Neural progenitor cell (in vitro differentiated cells): ENCODE results near the gene GRIK2.

ENCODE experiments used
- CTCF ChIP-seq: fragments of 200-600 bp; sonication (generic); IDR thresholded peaks from 2 replicates; pipeline ENCODE4 v1.5.1; 2017; ENCODE audit warnings: antibody characterized with exemption, mild to moderate bottlenecking
- EZH2 ChIP-seq: fragments of 200-600 bp; sonication (generic); IDR thresholded peaks from 2 replicates; pipeline ENCODE4 v1.6.1; 2017; ENCODE audit warnings: antibody characterized with exemption, mild to moderate bottlenecking, moderate library complexity

- TF ChIP-seq CTCF (no peak), EZH2 (no peak)
Measured at GRCh38 chr6:101352316-101352715, 41.2 kb upstream of the GRIK2 start.
